ENCODE data around the gene LHX3. TPM values are rescaled to one million over a fixed set of nuclear protein-coding genes. Genes with fewer than 3 reads are reported as not detected.

LHX3 gene
- total RNA-seq, 6 experiments from 2014 or later, result not detected

DNA sequence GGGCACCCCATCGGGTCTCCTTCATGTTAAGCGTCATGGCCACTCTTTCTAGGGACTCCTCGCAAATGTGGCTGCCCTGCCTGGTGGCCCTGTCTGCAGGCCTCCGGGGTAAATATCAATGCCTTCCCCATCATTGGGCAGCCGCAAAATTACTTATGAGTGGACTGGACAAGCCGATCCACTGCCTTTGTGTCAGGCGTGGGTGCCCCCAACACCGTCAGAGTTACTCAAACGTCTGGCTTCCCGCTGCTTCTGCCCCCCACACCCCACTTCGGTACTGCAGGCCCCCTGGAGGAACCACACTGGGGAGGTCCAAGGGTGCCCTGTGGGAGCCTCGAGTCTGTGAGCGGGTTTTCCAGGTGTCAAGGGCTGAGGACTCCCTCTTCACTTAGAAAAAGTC is 3.8 kb downstream of the LHX3 start:
- no peak for ATAC-seq
- WGBS (ENCODE audit: insufficient coverage, low coverage, low lambda C conversion rate, missing lambda C conversion rate), result 45% methylated on average over 4 of the region's 13 CpGs
- TF ChIP-seq POLR2A (IDR thresholded peaks at IDR 0.05) (no peak), CTCF (IDR thresholded peaks at IDR 0.05) (no peak)
- Histone ChIP-seq H3K9me3 (no peaks in the 10 kb centered on the region), H3K27ac (no peak overlapping the region), H3K27me3 (peaks cover 25 to 37% of the 10 kb centered on the region in 2 donors), H3K4me1 (peaks cover 0 to 13% (median 0%) of the 10 kb centered on the region in 4 donors), H3K4me3 (no peak overlapping the region), H3K36me3 (no peaks in the 10 kb centered on the region)
- DNase-seq, result no peak
- intact Hi-C loops (cut with DNase I), result no loop called here

DNA sequence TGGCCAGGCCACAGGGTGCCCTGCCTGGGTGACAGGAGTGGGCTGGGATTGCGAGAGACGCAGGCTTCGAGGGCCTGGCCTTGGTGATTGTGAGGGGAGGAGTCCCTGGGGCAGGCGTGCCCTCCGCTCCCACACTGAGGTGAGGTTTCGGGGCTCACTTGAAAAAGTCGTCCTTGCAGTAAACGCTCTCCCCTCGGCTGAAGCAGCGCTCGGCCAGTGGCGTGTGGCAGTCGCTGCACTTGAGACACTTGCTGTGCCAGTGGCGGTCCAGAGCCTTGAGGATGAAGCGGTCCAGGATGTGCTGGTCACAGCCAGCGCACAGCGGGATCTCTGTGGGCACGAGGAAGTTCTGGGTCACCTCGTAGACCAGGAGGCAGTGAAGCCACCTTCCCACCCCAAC is 4.5 kb downstream of the LHX3 start:
- Histone ChIP-seq H3K4me3 (no peak overlapping the region), H3K27me3 (peaks cover 25 to 37% of the 10 kb centered on the region in 2 donors), H3K4me1 (peaks cover 0 to 8% (median 0%) of the 10 kb centered on the region in 4 donors), H3K9me3 (no peaks in the 10 kb centered on the region), H3K27ac (no peak overlapping the region), H3K36me3 (no peaks in the 10 kb centered on the region)
- no peak for ATAC-seq
- TF ChIP-seq CTCF (IDR thresholded peaks at IDR 0.05), result no peak
- TF ChIP-seq POLR2A (IDR thresholded peaks at IDR 0.05), result no peak
- intact Hi-C loops (cut with DNase I), result no loop called here
- no peak for DNase-seq
- WGBS (ENCODE audit: insufficient coverage, low coverage, low lambda C conversion rate, missing lambda C conversion rate), result 55% methylated on average over 14 of the region's 19 CpGs

DNA sequence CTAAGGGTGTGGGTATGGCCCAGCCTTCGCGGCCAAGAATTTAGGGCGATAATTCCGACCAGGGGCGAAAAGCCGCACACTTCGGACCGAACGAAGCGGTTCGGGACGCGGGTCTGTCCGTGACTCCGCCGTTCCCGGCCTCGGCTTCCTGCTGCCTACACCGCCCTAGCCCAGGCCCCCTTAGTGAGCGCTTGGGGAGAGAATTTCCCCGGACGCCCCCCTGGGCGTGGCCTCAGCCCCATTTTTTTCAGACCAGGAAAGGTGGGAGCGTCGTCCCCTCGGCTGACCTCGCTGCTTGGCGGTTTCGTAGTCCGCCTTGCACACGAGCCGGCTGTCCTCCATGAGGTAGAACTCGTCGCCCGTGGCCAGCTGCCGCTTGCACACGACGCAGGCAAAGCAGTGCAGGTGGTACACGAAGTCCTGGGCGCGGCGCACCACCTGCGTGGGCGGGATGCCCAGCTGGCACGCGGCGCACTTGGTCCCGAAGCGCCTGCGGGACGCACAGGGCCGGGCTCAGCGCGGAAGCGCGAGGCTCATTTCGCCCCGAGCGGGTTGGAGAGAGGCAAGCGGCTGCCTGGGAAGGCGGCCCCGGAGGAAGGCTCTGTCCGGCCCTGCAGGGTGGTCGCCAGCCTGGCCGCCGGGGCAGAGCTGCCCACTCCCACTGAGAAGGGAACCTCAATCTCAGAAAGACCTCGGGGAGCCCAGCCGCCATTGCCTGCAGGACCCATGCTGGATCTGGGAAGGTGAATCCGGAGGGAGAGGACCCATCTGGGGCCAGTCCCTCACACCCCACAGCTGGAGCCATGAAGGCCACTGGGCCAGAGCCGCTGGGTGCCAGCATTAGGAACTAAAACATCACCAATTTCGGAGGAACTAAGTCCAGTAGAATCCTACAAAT is 5.3 kb downstream of the LHX3 start:
- ATAC-seq (no peak), DNase-seq (no peak)
- H3K4me1 ChIP-seq, result peaks cover 0 to under 1% (median 0%) of the 10 kb centered on the region in 4 donors
- WGBS (ENCODE audit: insufficient coverage, low coverage, low lambda C conversion rate, missing lambda C conversion rate), result 9% methylated on average over 4 of the region's 71 CpGs
- H3K27ac ChIP-seq, result no peak overlapping the region
- TF ChIP-seq POLR2A (IDR thresholded peaks at IDR 0.05), result no peak
- TF ChIP-seq CTCF (IDR thresholded peaks at IDR 0.05), result no peak
- H3K36me3 ChIP-seq, result no peaks in the 10 kb centered on the region
- no peaks in the 10 kb centered on the region for H3K9me3 ChIP-seq
- no peak overlapping the region for H3K4me3 ChIP-seq
- H3K27me3 ChIP-seq, result peaks cover 25 to 34% of the 10 kb centered on the region in 2 donors
- intact Hi-C loops (cut with DNase I), result no loop called here

DNA sequence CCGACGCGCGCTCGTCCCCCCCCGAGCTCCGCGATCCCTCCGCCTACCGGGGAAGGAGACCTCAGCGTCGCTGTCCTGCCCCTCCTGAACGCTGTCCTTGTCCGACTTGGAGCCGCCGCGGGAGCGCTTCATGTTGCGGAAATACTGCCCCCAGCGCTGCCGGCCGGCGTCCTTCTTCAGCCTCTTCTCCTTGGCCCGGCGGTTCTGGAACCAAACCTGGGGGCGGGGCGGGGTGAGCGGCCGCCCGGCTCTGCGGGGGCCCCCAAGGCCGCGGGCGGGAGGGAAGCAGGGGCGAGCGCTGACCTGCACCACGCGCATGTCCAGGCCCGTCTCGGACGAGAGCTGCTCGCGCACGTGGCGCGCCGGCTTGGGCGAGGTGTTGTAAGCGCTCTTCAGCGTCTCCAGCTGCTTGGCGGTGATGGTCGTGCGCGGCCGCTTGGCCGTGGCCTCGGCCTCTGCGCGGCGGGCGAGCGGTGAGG is 6.3 kb downstream of the LHX3 start:
- intact Hi-C loops (cut with DNase I), result no loop called here
- 0% methylated on average over 4 of the region's 62 CpGs for WGBS (ENCODE audit: insufficient coverage, low coverage, low lambda C conversion rate, missing lambda C conversion rate)
- H3K36me3 ChIP-seq, result no peaks in the 10 kb centered on the region
- DNase-seq (no peak), ATAC-seq (no peak)
- no peaks in the 10 kb centered on the region for H3K9me3 ChIP-seq
- no peak overlapping the region for H3K4me3 ChIP-seq
- no peaks in the 10 kb centered on the region for H3K4me1 ChIP-seq
- H3K27me3 ChIP-seq, result peaks cover 25 to 31% of the 10 kb centered on the region in 2 donors
- no peak overlapping the region for H3K27ac ChIP-seq
- TF ChIP-seq CTCF (IDR thresholded peaks at IDR 0.05) (no peak), POLR2A (IDR thresholded peaks at IDR 0.05) (no peak)
